ENCODE measurements around the gene MYZAP.

Gene MYZAP

DNA sequence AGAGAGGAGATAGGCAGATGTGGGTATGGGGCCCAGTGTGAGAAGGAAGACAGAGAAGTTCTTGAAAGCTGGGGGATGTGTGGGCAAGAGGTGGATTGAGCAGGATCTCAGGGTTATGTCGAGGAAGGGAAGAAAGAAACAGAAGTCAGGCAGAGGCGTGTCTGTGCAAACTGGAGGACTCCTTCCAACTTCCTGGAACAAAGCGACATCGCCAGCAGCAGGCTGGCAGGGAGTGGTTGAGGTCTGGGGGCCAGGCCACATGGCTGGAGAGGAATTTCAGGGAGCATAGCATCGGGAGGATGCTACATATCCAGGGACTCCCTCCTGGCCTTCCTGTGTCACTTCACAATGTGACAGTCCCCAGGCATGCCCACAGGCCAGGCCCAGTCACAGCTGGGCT lies 42.9 kb upstream of the MYZAP start:
- no peak overlapping the region for H3K4me3 ChIP-seq (replicated peaks in 1 of 2; ENCODE audit: low read depth in 2 of 2, low read length in 2 of 2)
- DNase-seq (ENCODE audit: low read depth in 2 of 2) = no peak
- TF ChIP-seq, protein P1, sequence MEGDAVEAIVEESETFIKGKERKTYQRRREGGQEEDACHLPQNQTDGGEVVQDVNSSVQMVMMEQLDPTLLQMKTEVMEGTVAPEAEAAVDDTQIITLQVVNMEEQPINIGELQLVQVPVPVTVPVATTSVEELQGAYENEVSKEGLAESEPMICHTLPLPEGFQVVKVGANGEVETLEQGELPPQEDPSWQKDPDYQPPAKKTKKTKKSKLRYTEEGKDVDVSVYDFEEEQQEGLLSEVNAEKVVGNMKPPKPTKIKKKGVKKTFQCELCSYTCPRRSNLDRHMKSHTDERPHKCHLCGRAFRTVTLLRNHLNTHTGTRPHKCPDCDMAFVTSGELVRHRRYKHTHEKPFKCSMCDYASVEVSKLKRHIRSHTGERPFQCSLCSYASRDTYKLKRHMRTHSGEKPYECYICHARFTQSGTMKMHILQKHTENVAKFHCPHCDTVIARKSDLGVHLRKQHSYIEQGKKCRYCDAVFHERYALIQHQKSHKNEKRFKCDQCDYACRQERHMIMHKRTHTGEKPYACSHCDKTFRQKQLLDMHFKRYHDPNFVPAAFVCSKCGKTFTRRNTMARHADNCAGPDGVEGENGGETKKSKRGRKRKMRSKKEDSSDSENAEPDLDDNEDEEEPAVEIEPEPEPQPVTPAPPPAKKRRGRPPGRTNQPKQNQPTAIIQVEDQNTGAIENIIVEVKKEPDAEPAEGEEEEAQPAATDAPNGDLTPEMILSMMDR (IDR thresholded peaks at IDR 0.05; ENCODE audit: low read depth, low read length) = no peak

DNA sequence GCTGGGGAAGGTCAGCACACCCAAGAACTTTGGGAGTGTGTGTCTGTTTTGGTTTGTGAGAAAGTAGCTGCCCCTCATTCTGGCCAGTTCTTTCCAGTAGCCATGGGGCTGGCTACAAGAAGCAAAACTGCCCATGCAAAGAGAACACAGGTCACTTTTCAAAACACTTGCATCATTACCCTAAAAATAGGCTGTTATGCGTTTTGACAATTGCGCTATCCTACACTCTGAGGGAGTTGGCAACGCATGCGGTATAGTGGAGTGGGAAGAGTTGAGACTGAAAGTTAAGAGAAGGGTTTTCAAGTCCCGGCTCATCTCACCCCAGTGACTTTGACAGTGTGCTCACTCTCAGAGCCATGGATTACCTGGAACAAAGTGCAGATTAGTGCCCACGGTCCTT lies 41.8 kb upstream of the MYZAP start:
- no peak for DNase-seq (ENCODE audit: low read depth in 2 of 2)
- TF ChIP-seq, protein P1 (IDR thresholded peaks at IDR 0.05; ENCODE audit: low read depth, low read length) = no peak
- no peak overlapping the region for H3K4me3 ChIP-seq (replicated peaks in 1 of 2; ENCODE audit: low read depth in 2 of 2, low read length in 2 of 2)

DNA sequence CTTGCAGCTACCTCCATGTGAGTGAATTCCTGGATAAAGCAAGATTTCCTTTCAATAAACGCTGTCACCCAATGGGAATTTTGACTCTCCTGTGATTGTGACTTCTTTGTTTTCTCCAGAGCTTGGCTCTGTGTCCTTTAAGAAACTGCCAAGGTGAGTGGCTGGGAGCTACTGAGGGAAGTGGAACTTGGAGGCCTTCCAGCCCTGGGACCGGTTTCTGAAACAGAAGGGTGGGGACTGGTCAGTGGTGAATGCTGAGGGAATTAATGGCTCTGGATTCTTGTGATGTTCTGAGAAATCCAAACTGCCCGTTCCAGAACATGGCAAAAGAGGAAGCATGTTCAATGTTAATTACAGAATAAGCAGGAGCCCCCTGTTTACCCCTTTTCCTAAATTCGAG lies 41.1 kb upstream of the MYZAP start:
- peak in 1 of 2 donors; percentile 18 for DNase-seq (ENCODE audit: low read depth in 2 of 2)
- TF ChIP-seq, protein P1 (IDR thresholded peaks at IDR 0.05; ENCODE audit: low read depth, low read length) = no peak
- no peak overlapping the region for H3K4me3 ChIP-seq (replicated peaks in 1 of 2; ENCODE audit: low read depth in 2 of 2, low read length in 2 of 2)

DNA sequence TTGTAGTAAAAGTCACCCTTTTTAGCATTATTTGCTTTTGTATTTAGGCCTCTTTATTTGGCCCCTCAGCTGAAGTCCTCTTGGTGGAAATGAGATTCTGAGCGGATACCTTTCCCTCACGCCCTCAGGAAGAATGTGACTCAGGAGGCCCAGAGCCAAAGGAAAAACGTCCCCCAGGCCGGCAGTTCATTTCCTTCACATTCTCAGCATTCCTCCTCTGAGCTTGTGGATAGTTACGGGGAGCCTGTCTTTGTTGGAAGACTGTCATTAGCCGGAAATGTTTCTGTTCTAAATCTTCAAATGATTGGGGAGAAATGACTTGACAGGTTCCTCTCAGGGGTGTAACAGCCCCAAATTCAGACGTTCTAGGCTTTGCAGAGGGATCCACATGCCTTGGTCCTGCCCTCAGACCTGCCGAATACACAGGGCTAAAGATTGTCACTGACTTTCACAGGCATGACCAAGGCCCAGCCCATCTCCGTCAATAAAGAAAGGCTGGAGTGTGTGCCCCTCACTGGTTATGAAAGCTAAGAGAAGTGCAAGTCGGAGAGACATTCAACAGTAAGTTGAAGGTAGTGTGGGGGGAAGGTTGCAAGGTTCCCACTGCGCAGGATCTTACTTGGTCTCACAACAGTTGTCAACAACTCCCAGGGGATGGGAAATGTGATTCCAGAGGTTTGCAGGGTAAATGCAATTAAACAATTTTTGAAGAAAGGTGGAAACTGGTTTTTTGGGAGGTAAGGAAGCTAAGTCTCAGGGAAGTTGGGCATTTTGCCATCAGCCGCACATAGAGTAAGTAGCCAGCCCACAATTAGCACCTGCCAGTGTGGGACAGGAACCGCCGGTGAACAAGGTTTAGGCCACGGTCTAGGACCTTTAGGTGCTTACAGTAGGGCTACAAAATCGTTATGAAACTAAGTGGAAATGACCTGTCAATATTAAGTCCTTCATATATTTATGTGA lies 39.7 kb upstream of the MYZAP start:
- TF ChIP-seq, protein P1 (IDR thresholded peaks at IDR 0.05; ENCODE audit: low read depth, low read length) = no peak
- DNase-seq (ENCODE audit: low read depth in 2 of 2) = peak; percentile 89 to 90
- H3K4me3 ChIP-seq (replicated peaks in 1 of 2; ENCODE audit: low read depth in 2 of 2, low read length in 2 of 2) = no peak overlapping the region

DNA sequence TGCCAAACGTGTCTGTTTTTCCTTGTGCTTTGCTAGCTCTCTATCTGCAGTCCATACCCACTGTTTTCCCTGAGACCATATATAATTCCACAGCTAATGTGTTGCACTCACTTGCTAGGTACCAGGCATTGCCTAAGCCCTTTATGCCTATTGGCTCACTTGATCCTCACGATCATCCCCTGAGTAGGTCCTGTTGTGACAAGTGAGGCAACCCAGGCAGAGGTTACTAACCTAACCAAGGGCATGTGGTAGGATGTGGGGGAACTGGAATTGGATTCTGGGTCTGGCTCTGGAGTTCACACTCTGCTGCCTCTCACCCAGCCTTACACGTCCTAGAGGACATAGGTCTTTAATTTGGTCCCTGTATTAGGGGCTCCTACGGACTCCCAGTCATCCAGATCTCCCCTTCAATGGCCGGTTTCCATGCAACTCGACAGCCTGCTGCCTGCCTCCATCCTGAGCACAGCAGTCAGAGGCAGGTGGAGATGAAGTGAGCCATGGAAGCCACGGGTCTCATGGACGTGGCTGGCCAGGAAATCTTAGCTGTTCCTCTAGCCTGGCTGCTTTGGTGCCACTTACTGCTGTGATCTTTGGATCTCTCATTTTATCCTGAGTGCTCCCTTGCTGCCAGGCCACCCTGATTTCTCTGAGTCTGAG lies 38.9 kb upstream of the MYZAP start:
- TF ChIP-seq, protein P1 (IDR thresholded peaks at IDR 0.05; ENCODE audit: low read depth, low read length) = no peak
- no peak overlapping the region for H3K4me3 ChIP-seq (replicated peaks in 1 of 2; ENCODE audit: low read depth in 2 of 2, low read length in 2 of 2)
- no peak for DNase-seq (ENCODE audit: low read depth in 2 of 2)

DNA sequence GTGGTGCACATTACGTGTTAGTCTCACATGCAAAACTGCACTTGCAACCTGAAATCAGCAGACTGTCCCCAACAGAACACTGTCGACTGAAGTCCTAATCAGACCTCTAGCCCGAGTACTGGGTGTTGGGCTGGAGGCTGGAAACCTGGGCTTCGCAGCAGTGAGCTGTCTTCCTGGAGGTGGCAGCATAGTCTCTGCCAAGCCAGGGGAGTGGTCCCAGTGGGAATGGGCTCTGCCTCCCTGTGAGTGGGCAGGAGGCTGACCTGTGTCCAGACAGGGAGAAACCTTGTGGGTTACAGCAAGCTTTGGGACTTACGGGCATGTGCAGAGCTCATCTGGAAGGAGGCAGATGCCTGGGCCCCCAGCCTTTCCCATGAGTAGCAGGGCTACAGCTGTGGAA lies 38.2 kb upstream of the MYZAP start:
- no peak for DNase-seq (ENCODE audit: low read depth in 2 of 2)
- TF ChIP-seq, protein P1 (IDR thresholded peaks at IDR 0.05; ENCODE audit: low read depth, low read length) = no peak
- H3K4me3 ChIP-seq (replicated peaks in 1 of 2; ENCODE audit: low read depth in 2 of 2, low read length in 2 of 2) = no peak overlapping the region

Data from cardiac fibroblast (primary cell).